Activated CD8-positive, alpha-beta memory T cell treated with anti-CD3 and anti-CD28 coated beads, Interleukin-2, amount 50 U/mL, for 24 hours (primary cell): ENCODE results near the gene PPP2R2B.

Experiments used
- DNase-seq: peaks from one replicate; pipeline ENCODE4 v3.0.0-alpha.2; 2020; ENCODE audit errors: extremely low read depth

PPP2R2B gene

GRCh38 chr5:146549615-146550014 is 328.9 kb downstream of the PPP2R2B start:
- no peak for DNase-seq

- no peak for DNase-seq
Measured at GRCh38 chr5:146548781-146549449, 329.6 kb downstream of the PPP2R2B start.

GRCh38 chr5:146544232-146544631 is 334.3 kb downstream of the PPP2R2B start:
- no peak for DNase-seq

- no peak for DNase-seq
Measured at GRCh38 chr5:146541958-146542849, 336.4 kb downstream of the PPP2R2B start.

GRCh38 chr5:146540414-146540813 is 338.1 kb downstream of the PPP2R2B start:
- no peak for DNase-seq

GRCh38 chr5:146539973-146540372 is 338.6 kb downstream of the PPP2R2B start:
- DNase-seq: no peak

- no peak for DNase-seq
Measured at GRCh38 chr5:146538432-146538831, 340.1 kb downstream of the PPP2R2B start.

- no peak for DNase-seq
Measured at GRCh38 chr5:146533882-146534281, 344.7 kb downstream of the PPP2R2B start.

GRCh38 chr5:146533260-146533857 is 345.2 kb downstream of the PPP2R2B start:
- peak; percentile 47 for DNase-seq
